Measurements from ENCODE around the gene PAWR.

DNA sequence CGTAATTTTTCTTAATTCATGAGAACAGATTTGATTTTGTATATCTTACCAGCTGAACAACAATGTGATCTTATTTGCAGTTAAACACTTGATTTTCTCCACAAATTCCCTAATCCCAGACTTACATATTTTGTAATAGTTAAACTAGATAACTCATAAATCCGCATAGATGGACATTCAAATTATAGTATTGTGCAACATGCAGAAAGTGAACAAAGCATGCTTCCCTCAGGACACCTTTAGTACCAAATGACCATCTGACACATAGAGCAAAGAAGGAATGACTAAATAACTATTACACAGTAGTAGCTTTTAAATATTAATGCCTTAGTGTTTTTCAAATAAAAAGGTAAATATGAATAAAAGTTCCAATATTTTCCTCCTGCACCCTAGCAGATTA lies 88.9 kb downstream of the PAWR start:
- TF ChIP-seq CTCF (IDR thresholded peaks at IDR 0.05 in 2 of 3, conservative IDR thresholded peaks at IDR 0.05 in 1 of 3; ENCODE audit: borderline replicate concordance in 1 of 3, insufficient read depth in 1 of 3, low read depth in 2 of 3, low read length in 2 of 3) (no peak), POLR2AphosphoS5 (IDR thresholded peaks at IDR 0.05; ENCODE audit: low read depth, low read length) (no peak), POLR2A (IDR thresholded peaks at IDR 0.05; ENCODE audit: borderline replicate concordance, extremely low read depth, insufficient read depth, insufficient read length) (no peak), SRF (IDR thresholded peaks at IDR 0.05; ENCODE audit: low read depth) (no peak), REST (IDR thresholded peaks at IDR 0.05; ENCODE audit: low read depth) (no peak), EZH2 (IDR thresholded peaks at IDR 0.05) (no peak), EZH2phosphoT487 (IDR thresholded peaks at IDR 0.05; ENCODE audit: borderline replicate concordance) (no peak), FOSL1 (IDR thresholded peaks at IDR 0.05; ENCODE audit: low read depth) (no peak), ZFX (IDR thresholded peaks at IDR 0.05) (no peak), JUND (IDR thresholded peaks at IDR 0.05) (no peak), ZNF274 (IDR thresholded peaks at IDR 0.05; ENCODE audit: low read depth, low read length) (no peak)
- TF ChIP-seq, protein P1, sequence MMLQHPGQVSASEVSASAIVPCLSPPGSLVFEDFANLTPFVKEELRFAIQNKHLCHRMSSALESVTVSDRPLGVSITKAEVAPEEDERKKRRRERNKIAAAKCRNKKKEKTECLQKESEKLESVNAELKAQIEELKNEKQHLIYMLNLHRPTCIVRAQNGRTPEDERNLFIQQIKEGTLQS (IDR thresholded peaks at IDR 0.05), result no peak
- TF ChIP-seq, protein P2, sequence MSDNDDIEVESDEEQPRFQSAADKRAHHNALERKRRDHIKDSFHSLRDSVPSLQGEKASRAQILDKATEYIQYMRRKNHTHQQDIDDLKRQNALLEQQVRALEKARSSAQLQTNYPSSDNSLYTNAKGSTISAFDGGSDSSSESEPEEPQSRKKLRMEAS (IDR thresholded peaks at IDR 0.05), result no peak
